Left colon (tissue), 2 donors: ENCODE measurements around the gene ATP10D. TPM values are rescaled to one million over a fixed set of nuclear protein-coding genes. Genes with fewer than 3 reads are reported as not detected.

Experiments used
- ATAC-seq: fragments of 200-7000 bp; cut with Tn5 transposase; one replicate; pipeline ENCODE4 v1.9.1; 2020; ENCODE audit warnings: mild to moderate bottlenecking, moderate library complexity
- DNase-seq, 2 donors: peaks; one replicate each; pipeline ENCODE4 v3.0.0-alpha.2; 2020
- intact Hi-C, 2 donors: fragments of 100-400 bp; cut with DNase I in 1 of 2; cut with micrococcal nuclease in 1 of 2; formaldehyde crosslinking; loops; one replicate each; pipeline versions ENCODE4 v1.11.2 to v1.14.0; 2022; cut with DNase I, micrococcal nuclease
- total RNA-seq, 2 donors: library from RNA; stranded (reverse); fragmentation: NEBNext Ultra II Directional; extraction: Animal tissue kit (Norgen Biotek cat#: 25700); gene quantifications; one replicate each; pipeline ENCODE4 v1.2.1, GENCODE V29; 2021
- donor health status: DM: no; HTN: no; CAD: no.
- donor health status: DM: yes; HTN: yes; CAD: no.

ATP10D gene
- total RNA-seq, 2 donors from 2014 or later = 9.1 to 15.1 TPM

DNA sequence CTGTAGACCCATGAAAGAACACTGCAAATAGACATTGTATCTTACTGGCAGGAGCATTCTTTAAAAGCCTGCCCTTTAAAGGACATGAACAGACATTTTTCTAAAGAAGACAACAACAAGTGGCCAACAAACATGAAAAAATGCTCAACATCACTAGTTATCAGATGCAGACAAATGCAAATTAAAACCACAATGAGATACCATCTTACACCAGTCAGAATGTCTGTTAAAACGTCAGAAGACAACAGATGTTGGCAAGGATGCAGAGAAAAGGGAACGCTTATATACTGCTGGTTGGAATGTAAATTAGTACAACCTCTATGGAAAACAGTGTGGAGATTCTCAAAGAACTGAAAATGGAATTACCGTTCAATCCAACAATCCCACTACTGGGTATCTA lies 77.2 kb downstream of the ATP10D start:
- DNase-seq (no peak), ATAC-seq (no peak)
- intact Hi-C loops = no loop called here

DNA sequence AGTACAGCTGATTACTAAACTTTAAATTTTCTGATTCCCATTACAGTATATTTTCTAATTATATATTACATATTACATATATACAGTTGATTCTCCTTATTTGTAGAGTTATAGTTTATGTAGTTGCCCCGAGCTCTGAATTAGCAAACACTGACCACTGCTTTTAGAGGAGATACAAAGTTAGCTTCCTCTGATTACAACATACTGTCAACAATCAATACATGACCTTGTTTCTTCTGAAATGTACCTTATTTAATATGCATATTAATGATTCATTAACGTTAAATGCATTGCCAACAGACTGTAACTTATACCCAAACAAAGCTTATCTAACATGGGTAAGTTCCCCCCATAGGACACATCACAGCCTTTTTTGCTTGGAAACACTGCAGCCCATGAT lies 81.5 kb downstream of the ATP10D start:
- intact Hi-C loops = no loop called here
- ATAC-seq (no peak), DNase-seq (no peak)

DNA sequence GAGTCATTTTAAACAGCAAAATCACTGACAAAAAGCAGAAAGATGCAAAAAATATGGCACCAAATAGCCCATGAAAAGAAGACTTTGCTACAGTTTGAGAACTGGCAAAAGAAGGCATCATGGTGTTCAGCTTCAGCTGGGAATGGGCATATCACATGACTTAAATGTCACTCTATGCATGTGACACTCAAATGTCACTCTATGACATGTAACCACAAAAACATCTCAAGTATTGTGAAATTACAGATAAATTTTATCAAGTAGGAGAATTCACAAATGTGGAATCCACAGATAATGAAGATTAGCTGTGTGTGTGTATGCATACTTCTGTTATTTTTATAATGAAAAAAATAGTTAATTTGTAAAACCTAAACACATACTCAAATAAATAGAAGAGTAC lies 81.9 kb downstream of the ATP10D start:
- DNase-seq = no peak
- intact Hi-C loops = no loop called here
- ATAC-seq = no peak

GRCh38 chr4:47567511-47567910 lies 82.4 kb downstream of the ATP10D start:
- intact Hi-C loops = no loop called here
- ATAC-seq (no peak), DNase-seq (no peak)

DNA sequence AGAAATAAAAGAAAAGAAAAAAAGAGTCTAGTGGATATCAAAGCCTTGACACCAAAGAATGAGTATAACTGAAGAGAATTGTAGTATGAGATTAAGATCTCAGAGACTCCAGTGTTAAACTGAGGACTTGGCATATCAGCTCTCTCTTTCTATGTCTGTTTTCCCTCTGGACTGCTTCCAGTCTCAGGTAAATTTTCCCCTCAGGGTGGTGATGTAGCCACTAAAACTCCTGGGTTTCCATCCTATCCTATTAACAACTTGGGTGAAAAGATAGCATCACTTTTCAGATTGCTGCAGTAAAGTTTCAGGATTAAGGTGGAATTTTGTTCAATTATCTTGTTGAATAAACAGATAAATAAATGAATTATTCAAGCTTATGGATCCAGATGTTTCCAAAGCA lies 85.7 kb downstream of the ATP10D start:
- no peak for DNase-seq
- ATAC-seq = no peak
- intact Hi-C loops = no loop called here

- intact Hi-C loops = no loop called here
- ATAC-seq = no peak
- no peak for DNase-seq
Observed at GRCh38 chr4:47572981-47573380, 87.9 kb downstream of the ATP10D start.

DNA sequence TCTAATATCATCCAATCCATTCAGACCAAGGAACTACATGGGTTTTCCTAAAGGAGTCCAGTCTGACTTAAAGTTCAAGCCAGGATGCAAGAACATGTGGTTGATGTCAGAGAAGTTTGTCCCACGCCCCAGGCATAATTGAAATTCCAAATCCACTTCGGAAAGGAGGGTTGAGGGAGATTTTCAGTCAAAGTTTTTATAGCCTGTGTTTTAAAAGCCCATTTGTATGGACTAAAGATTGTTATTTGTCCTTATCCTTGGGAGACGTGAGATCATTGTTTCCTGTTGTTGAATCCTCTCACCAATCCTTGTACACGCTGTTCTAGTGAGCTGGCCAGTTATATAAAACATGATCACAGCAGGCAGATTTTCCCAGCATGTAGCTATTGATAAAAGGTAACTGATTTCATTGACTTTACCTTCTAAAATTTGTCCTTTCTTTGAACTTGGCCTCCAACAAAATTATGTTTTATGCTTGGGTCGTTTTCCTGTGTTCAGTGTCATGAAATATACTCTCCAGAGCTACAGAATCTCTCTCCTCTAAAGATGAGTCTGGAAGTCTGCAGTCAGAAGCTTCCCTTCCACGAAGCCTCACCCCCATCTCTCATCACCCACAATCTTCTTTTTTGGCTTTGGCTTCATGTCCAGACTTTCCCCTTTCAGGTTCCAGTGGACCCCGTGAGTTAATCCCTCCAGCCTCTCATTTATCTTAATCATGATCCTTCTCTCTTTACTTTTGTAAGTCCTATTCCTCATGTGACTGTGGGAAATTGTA lies 92.9 kb downstream of the ATP10D start:
- intact Hi-C loops = no loop called here
- DNase-seq = no peak
- ATAC-seq = no peak

DNA sequence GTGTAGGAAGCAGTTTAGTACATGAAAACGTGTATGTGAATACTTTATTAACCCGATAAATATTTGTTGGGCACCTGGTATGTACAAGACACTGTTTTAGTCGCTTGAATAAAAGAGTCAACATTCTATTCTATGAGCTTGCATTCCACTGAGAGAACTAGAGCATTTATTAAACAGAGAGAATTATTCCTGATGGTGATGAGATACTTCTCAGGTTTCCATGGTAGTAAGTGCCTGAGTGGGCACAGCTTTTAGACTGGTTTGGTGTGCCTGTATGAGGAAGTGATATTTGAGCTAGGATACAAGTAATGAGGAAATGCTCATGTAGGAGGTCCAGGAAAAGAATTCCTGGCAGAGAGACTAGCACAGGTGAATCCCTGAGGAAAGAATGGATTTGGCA lies 94.2 kb downstream of the ATP10D start:
- DNase-seq (no peak), ATAC-seq (no peak)
- intact Hi-C loops = no loop called here

DNA sequence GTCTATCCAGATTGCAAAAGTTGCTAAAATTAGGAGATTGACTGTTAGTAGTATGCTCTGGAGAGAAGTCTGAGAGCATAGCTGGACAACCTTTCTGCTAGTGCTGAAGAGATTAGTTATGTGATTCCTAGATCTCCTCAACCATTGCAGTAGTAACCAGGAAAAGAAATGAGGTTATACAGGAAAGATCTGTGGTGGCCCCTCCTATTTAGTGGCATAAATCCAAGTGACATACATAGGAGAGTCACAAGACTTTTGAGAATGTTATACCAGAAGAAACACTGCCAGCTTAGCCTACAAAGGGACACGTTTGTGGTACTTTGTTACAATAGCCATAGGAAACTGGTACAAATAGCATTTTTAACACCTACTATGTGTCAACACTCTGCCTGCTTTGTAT lies 105.2 kb downstream of the ATP10D start:
- intact Hi-C loops = no loop called here
- DNase-seq = no peak
- ATAC-seq = no peak

GRCh38 chr4:47597696-47598095 lies 112.6 kb downstream of the ATP10D start:
- no peak for DNase-seq
- intact Hi-C loops = no loop called here
- no peak for ATAC-seq

DNA sequence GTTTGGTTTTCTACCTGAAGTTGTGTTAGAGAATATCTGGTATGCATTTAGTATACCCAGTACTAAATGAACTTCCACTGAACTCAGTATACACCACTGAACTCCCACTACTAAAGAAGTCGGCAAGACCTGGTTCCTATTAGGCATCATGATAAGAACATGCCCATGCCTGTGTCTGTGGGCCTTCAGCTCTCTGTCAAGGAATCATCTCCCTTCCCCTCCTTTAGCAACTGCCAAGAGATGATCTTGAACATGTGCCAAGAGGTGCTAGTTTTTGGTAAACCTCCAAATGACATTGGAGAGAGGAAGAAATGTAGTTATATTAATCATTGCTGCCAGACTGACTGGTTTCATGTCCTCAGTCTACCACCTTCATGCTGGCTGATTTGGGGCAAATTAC lies 113.2 kb downstream of the ATP10D start:
- ATAC-seq (no peak), DNase-seq (no peak)
- intact Hi-C loops = no loop called here

- no peak for ATAC-seq
- intact Hi-C loops = no loop called here
- DNase-seq = no peak
Observed at GRCh38 chr4:47598896-47599295, 113.8 kb downstream of the ATP10D start.

GRCh38 chr4:47606482-47606881 lies 121.4 kb downstream of the ATP10D start:
- no peak for ATAC-seq
- no peak for DNase-seq
- intact Hi-C loops = no loop called here

- DNase-seq = no peak
- no peak for ATAC-seq
- intact Hi-C loops = no loop called here
Observed at GRCh38 chr4:47612116-47613023, 127.3 kb downstream of the ATP10D start.

GRCh38 chr4:47615385-47615784 lies 130.3 kb downstream of the ATP10D start:
- no peak for DNase-seq
- intact Hi-C loops = no loop called here
- no peak for ATAC-seq

DNA sequence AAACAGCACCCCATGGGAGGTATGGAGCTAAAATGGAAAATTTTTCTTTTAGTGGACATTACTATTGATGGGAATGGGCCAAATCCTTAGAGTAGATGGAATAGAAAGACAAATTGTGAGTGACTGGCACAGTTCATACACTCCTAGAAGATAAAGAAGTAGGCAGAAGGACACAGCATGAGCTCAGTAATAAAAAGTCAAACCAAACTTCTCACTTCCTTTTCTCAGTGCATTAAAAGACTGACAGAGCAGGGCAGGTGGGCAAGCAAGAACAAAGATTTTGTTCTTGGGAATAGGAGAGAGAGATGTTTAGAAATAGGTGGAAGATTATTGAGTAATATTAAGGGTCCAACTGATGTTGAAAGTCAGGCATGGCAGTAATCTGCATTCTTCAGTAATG lies 132.5 kb downstream of the ATP10D start:
- ATAC-seq (no peak), DNase-seq (no peak)
- intact Hi-C loops = no loop called here

- ATAC-seq = no peak
- intact Hi-C loops = no loop called here
Observed at GRCh38 chr4:47619691-47620090, 134.6 kb downstream of the ATP10D start.

GRCh38 chr4:47621181-47621580 lies 136.1 kb downstream of the ATP10D start:
- intact Hi-C loops = no loop called here
- ATAC-seq = no peak
- no peak for DNase-seq

More at GRCh38 chr4:47619691-47620090, 134.6 kb downstream of the ATP10D start:
- no peak for DNase-seq

DNA sequence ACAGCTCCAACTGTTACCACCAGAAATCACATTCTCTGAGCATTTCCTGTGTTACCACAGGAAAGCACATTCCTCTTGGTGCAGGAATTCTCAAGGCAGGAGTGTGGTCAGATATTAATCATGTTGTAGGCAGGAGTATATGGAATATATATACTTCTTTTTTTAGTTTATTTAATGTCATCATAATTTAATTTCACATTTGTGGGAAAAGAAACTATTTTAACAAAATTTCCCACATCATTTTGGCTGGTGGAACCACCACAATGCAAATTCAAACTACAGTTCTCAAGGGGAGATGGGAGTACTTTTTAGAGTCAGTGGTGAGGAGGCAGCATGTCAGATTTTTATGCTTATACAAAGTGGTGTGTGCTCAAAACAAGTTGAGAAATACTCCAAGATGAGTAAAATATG lies 139.0 kb downstream of the ATP10D start:
- ATAC-seq (no peak), DNase-seq (no peak)
- intact Hi-C loops = no loop called here

DNA sequence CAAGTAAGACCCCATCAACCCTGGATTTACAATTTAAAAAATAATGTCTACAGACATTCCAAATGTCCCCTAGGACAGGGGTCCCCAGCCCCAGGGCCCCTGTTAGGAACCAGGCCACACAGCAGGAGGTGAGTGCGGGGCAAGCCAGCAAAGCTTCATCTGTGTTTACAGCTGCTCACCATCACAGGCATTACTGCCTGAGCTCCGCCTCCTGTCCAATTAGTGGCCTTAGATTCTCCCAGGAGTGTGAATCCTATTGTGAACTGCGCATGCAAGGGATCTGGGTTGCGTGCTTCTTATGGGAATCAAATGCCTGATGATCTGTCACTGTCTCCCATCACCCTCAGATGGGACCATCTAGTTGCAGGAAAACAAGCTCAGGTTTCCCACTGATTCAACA lies 146.1 kb downstream of the ATP10D start:
- intact Hi-C loops = no loop called here
- ATAC-seq (no peak), DNase-seq (no peak)
